IMR-90 (cell line): ENCODE data around the gene RGP1. TPM values are rescaled to one million over a fixed set of nuclear protein-coding genes. Genes with fewer than 3 reads are reported as not detected.
A peak's percentile ranks its signal among the peaks of the same experiment; 100 is the strongest.

Source experiments
- ATAC-seq: fragments of 200-7000 bp; cut with Tn5 transposase; 2 replicates; pipeline ENCODE4 v1.9.1; 2020; ENCODE audit warnings: low read depth, mild to moderate bottlenecking, moderate library complexity
- BruUV-seq: library from RNA; stranded (reverse); fragments of 400-500 nt; replicated peaks from 2 replicates; lab custom pipeline; 2021; lab: Mats Ljungman, UMichigan
- CTCF ChIA-PET: fragments of 300-600 bp; formaldehyde crosslinking; extraction: SDS; loops from one replicate; lab custom pipeline; 2021; ENCODE audit warnings: antibody characterized with exemption; lab: Yijun Ruan, JAX
- POLR2A ChIA-PET: fragments of 300-600 bp; sonication (Branson Sonifier 250); formaldehyde crosslinking; loops from one replicate; lab custom pipeline; 2022; ENCODE audit warnings: antibody characterized with exemption; ENCODE audit not compliant: unreplicated experiment; lab: Charles Lee
- DNase-seq: peaks from one replicate; pipeline ENCODE4 v3.0.0; 2013
- H2AFZ ChIP-seq: replicated peaks from 2 replicates; pipeline ENCODE3; 2013; ENCODE audit warnings: low read length, mild to moderate bottlenecking; ENCODE audit not compliant: poor library complexity
- H2AK5ac ChIP-seq: 2 replicates; pipeline ENCODE4 v1.6.1; 2013; ENCODE audit warnings: low read depth, low read length, inconsistent platforms
- H2AK9ac ChIP-seq: replicated peaks from 2 replicates; pipeline ENCODE3; 2013; ENCODE audit warnings: mild to moderate bottlenecking, low read depth, low read length, moderate library complexity; ENCODE audit not compliant: poor library complexity
- H2BK120ac ChIP-seq: 2 replicates; pipeline ENCODE4 v1.6.1; 2013; ENCODE audit warnings: low read depth, low read length, inconsistent platforms
- H2BK15ac ChIP-seq: 3 replicates; pipeline ENCODE4 v1.6.1; 2013; ENCODE audit warnings: low read depth, low read length, inconsistent platforms
- H2BK20ac ChIP-seq: 2 replicates; pipeline ENCODE4 v1.6.1; 2013; ENCODE audit warnings: low read depth, mild to moderate bottlenecking, inconsistent platforms, low read length, moderate library complexity
- H2BK5ac ChIP-seq: 2 replicates; pipeline ENCODE4 v1.6.1; 2013; ENCODE audit warnings: mild to moderate bottlenecking, low read depth, low read length, inconsistent platforms; ENCODE audit not compliant: poor library complexity, severe bottlenecking
- H3K14ac ChIP-seq: replicated peaks from 2 replicates; pipeline ENCODE4 v1.6.1; 2013; ENCODE audit warnings: low read depth, low read length, inconsistent platforms
- H3K18ac ChIP-seq: 2 replicates; pipeline ENCODE4 v1.6.1; 2013; ENCODE audit warnings: low read depth, low read length, control low read depth
- H3K23ac ChIP-seq: 2 replicates; pipeline ENCODE4 v1.6.1; 2013; ENCODE audit warnings: low read depth, low read length, inconsistent platforms
- H3K27ac ChIP-seq: 2 replicates; pipeline ENCODE4 v1.5.1; 2013; ENCODE audit warnings: mild to moderate bottlenecking, control low read depth, low read length; ENCODE audit not compliant: insufficient read depth
- H3K27me3 ChIP-seq: 2 replicates; pipeline ENCODE4 v1.6.1; 2013; ENCODE audit warnings: low read length; ENCODE audit not compliant: control insufficient read depth, insufficient read depth
- H3K36me3 ChIP-seq: 2 replicates; pipeline ENCODE4 v1.6.1; 2013; ENCODE audit warnings: low read length, mixed read lengths; ENCODE audit not compliant: control insufficient read depth, insufficient read depth
- H3K4ac ChIP-seq: 2 replicates; pipeline ENCODE4 v1.6.1; 2013; ENCODE audit warnings: low read depth, low read length, inconsistent platforms
- H3K4me1 ChIP-seq: 2 replicates; pipeline ENCODE4 v1.6.1; 2013; ENCODE audit warnings: low read length, mixed read lengths; ENCODE audit not compliant: control insufficient read depth, insufficient read depth
- H3K4me2 ChIP-seq: 2 replicates; pipeline ENCODE4 v1.6.1; 2013; ENCODE audit warnings: low read depth, mild to moderate bottlenecking, control low read depth, low read length, moderate library complexity
- H3K4me3 ChIP-seq: 2 replicates; pipeline ENCODE4 v1.5.1; 2013; ENCODE audit warnings: low read depth, mild to moderate bottlenecking, control low read depth, low read length, moderate library complexity; ENCODE audit not compliant: insufficient read depth
- H3K56ac ChIP-seq: 2 replicates; pipeline ENCODE4 v1.6.1; 2013; ENCODE audit warnings: low read length, inconsistent platforms; ENCODE audit not compliant: insufficient read depth; ENCODE audit errors: extremely low read depth
- H3K79me1 ChIP-seq, 2 experiments: 2 replicates each; pipeline ENCODE4 v1.6.1; 2013; ENCODE audit warnings: low read length in 2 of 2, inconsistent platforms in 1 of 2, low read depth in 1 of 2
- H3K9ac ChIP-seq: 2 replicates; pipeline ENCODE4 v1.6.1; 2013; ENCODE audit warnings: low read depth, low read length, control low read depth
- H3K9me1 ChIP-seq: 2 replicates; pipeline ENCODE4 v1.6.1; 2013; ENCODE audit warnings: low read length, inconsistent platforms; ENCODE audit not compliant: insufficient read depth
- H3K9me3 ChIP-seq: 2 replicates; pipeline ENCODE4 v1.6.1; 2013; ENCODE audit warnings: low read length; ENCODE audit not compliant: control insufficient read depth, insufficient read depth
- H4K20me1 ChIP-seq: 2 replicates; pipeline ENCODE4 v1.6.1; 2013; ENCODE audit warnings: low read length, inconsistent platforms; ENCODE audit not compliant: insufficient read depth
- H4K5ac ChIP-seq: 2 replicates; pipeline ENCODE4 v1.6.1; 2013; ENCODE audit warnings: mild to moderate bottlenecking, low read depth, low read length, control low read depth
- H4K8ac ChIP-seq, 2 experiments: 2 replicates each; pipeline ENCODE4 v1.6.1; 2013; ENCODE audit warnings: low read depth in 2 of 2, low read length in 2 of 2, control low read depth in 1 of 2, inconsistent platforms in 1 of 2
- H4K91ac ChIP-seq: 2 replicates; pipeline ENCODE4 v1.6.1; 2013; ENCODE audit warnings: low read depth, low read length, inconsistent platforms; ENCODE audit not compliant: insufficient read depth
- BHLHE40 ChIP-seq: fragments of 150-350 bp; IDR thresholded peaks from 2 replicates; pipeline ENCODE4 v1.6.1; 2016; ENCODE audit warnings: mild to moderate bottlenecking, low read depth, low read length
- CHD1 ChIP-seq: IDR thresholded peaks from 2 replicates; pipeline ENCODE4 v1.6.1; 2012; ENCODE audit warnings: low read depth, low read length, improper control_type of control experiment
- ELK1 ChIP-seq: fragments of 150-350 bp; IDR thresholded peaks from 2 replicates; pipeline ENCODE4 v1.6.1; 2016; ENCODE audit warnings: low read depth, mild to moderate bottlenecking, low read length, moderate library complexity, borderline replicate concordance
- FOS ChIP-seq: fragments of 150-350 bp; IDR thresholded peaks from 2 replicates; pipeline ENCODE4 v1.6.1; 2016; ENCODE audit warnings: low read depth, low read length
- MAFK ChIP-seq: IDR thresholded peaks from 2 replicates; pipeline ENCODE4 v1.6.1; 2012; ENCODE audit warnings: low read depth, low read length, improper control_type of control experiment
- MXI1 ChIP-seq: IDR thresholded peaks from 2 replicates; pipeline ENCODE4 v1.6.1; 2012; ENCODE audit warnings: low read depth, mild to moderate bottlenecking, low read length, moderate library complexity, borderline replicate concordance
- NFE2L2 ChIP-seq: fragments of 150-350 bp; IDR thresholded peaks from 2 replicates; pipeline ENCODE4 v1.6.1; 2016; ENCODE audit warnings: low read depth, mild to moderate bottlenecking, low read length
- RAD21 ChIP-seq: IDR thresholded peaks from 2 replicates; pipeline ENCODE4 v1.6.1; 2012; ENCODE audit warnings: low read length, improper control_type of control experiment
- RCOR1 ChIP-seq: IDR thresholded peaks from 2 replicates; pipeline ENCODE4 v1.6.1; 2012; ENCODE audit warnings: mild to moderate bottlenecking, low read length, improper control_type of control experiment; ENCODE audit not compliant: insufficient replicate concordance
- RFX5 ChIP-seq: IDR thresholded peaks from 2 replicates; pipeline ENCODE4 v1.8.0; 2012; ENCODE audit warnings: low read depth, mild to moderate bottlenecking, low read length, moderate library complexity
- SMC3 ChIP-seq: fragments of 150-350 bp; IDR thresholded peaks from 2 replicates; pipeline ENCODE4 v1.6.1; 2016; ENCODE audit warnings: low read depth, mild to moderate bottlenecking, antibody characterized with exemption, low read length, moderate library complexity
- USF2 ChIP-seq: fragments of 150-350 bp; IDR thresholded peaks from 2 replicates; pipeline ENCODE4 v1.6.1; 2017; ENCODE audit warnings: mild to moderate bottlenecking, antibody characterized with exemption, low read length, low read depth
- WGBS, 2 experiments: methylation state at CpG; one replicate each; pipeline versions ENCODE4 v1.1.5 to v1.1.7; 2013; ENCODE audit warnings: missing lambda C conversion rate in 2 of 2; ENCODE audit not compliant: insufficient read length in 1 of 2; ENCODE audit errors: extremely low coverage in 2 of 2; 5-methylcytosine and 5-hydroxymethylcytosine counted together
- dilution Hi-C: fragments of 300-500 bp; cut with HindIII; formaldehyde crosslinking; loops from one replicate; pipeline ENCODE4 v1.14.3; 2018; ENCODE audit warnings: low sequenced_read_pairs; ENCODE audit not compliant: unreplicated experiment
- in situ Hi-C: fragments of 300-500 bp; cut with MboI; formaldehyde crosslinking; loops from 3 replicates; pipeline ENCODE4 v1.14.3; 2019; ENCODE audit warnings: low sequenced_read_pairs, inconsistent platforms, mixed read lengths
- intact Hi-C: fragments of 100-400 bp; cut with micrococcal nuclease; formaldehyde crosslinking; loops from 2 replicates; pipeline ENCODE4 v1.10.0; 2022
- polyA plus RNA-seq, 3 experiments: library from polyadenylated mRNA; depleted of rRNA; stranded (reverse); fragments of >200 nt; gene quantifications; 2 replicates each; pipeline ENCODE4 v1.2.3, GENCODE V29; 2012; ENCODE audit warnings: low replicate concordance in 1 of 3
- total RNA-seq: library from RNA; depleted of rRNA; stranded (reverse); fragments of >200 nt; gene quantifications from 2 replicates; pipeline ENCODE4 v1.2.3, GENCODE V29; 2012

RGP1 gene
- total and polyA plus RNA-seq, 2 of the 4 experiments (the other 2 are of a cell fraction): 10.2 to 14.3 TPM

- no peak for TF ChIP-seq CHD1
- no peak for TF ChIP-seq RCOR1
Observed at GRCh38 chr9:35711501-35712428, 37.3 kb upstream of the RGP1 start (continued).

DNA sequence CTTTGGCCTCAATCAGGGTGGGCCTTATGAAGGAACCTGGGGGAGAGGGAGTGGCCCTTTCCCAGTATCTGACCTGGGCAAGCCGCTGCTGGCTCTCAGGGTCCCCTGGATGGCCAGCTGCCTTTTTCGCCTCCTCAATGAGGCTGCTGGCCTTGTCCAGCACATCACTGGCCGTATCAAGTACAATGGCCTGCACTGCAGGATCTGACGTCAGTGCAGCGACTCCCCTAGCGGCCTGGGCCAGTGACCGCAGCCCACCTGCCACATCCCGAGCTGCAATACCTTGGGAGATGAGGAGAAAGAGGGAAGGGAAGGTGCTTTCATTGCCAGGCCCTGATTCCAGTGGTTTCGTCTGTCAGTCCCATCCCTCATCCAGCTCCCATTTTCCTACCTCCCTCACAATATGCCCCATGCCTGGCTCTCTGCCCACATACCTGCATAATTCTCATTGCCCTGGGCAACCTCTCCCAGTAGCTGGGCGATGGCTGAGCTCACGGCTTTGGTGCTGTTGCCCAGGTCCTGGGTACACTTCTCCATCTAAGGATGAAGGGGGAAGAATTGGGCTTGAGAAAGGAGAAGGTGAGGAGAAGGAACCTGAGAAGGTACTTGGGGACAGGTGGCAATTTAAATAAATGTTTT, 36.2 kb upstream of the RGP1 start:
- Histone ChIP-seq H2BK15ac (no peak overlapping the region), H3K4me3 (no peak overlapping the region), H3K4me2 (no peak overlapping the region), H4K8ac (no peak overlapping the region), H3K4me1 (no peaks in the 10 kb centered on the region), H2BK120ac (no peak overlapping the region), H4K91ac (no peak overlapping the region), H3K79me1 (peaks cover 34 to 64% of the 10 kb centered on the region in 2 experiments), H3K27me3 (no peaks in the 10 kb centered on the region), H3K27ac (no peak overlapping the region), H3K9me1 (no peaks in the 10 kb centered on the region; the same call in 1 of the 2 replicates), H4K20me1 (peaks cover 26% of the 10 kb centered on the region), H3K23ac (no peak overlapping the region), H2BK20ac (no peak overlapping the region), H3K4ac (no peak overlapping the region), H2BK5ac (no peak overlapping the region), H3K18ac (no peak overlapping the region), H2AFZ (no peak overlapping the region), H2AK9ac (peak overlapping the region; percentile 48), H3K36me3 (peaks cover 82% of the 10 kb centered on the region), H2AK5ac (no peak overlapping the region), H3K9ac (no peak overlapping the region), H4K5ac (no peak overlapping the region), H3K14ac (no peak overlapping the region), H3K56ac (no peak overlapping the region), H3K9me3 (no peaks in the 10 kb centered on the region)
- in situ Hi-C loops: no loop called here
- dilution Hi-C loops: no loop called here
- POLR2A ChIA-PET: no interaction called here
- CTCF ChIA-PET: interaction anchor here (0.7 to 1.5 kb wide), 3 partner anchors 9 to 18 kb away, joined by 3 to 4 read pairs (median 3); no protein-coding TSS in a partner anchor
- ATAC-seq: no peak
- BruUV-seq: no TSS peak
- intact Hi-C loops: no loop called here
- DNase-seq: no peak
- 100% methylated on average over 1 of the region's 11 CpGs; no CpG with 5 or more reads in 1 of the 2 experiments for WGBS, 2 experiments
- TF ChIP-seq USF2 (no peak), BHLHE40 (no peak), MXI1 (no peak), RFX5 (no peak), MAFK (no peak), NFE2L2 (no peak), SMC3 (no peak), ELK1 (no peak), RCOR1 (no peak), FOS (no peak), RAD21 (no peak)
